ENCODE measurements around the gene TSHR.
"Not testable (repeated sequence)": the region's sequence is repeated elsewhere in the genome, so short reads cannot be mapped to it uniquely, and the experiment has no call there.

Gene TSHR

GRCh38 chr14:80955416-80955941, at the start of gene TSHR:
TSS of gene TSHR (plus strand) at chr14:80955621. CDS start at chr14:80955681, 60 bp downstream.
- DNase-seq = no peak

DNA sequence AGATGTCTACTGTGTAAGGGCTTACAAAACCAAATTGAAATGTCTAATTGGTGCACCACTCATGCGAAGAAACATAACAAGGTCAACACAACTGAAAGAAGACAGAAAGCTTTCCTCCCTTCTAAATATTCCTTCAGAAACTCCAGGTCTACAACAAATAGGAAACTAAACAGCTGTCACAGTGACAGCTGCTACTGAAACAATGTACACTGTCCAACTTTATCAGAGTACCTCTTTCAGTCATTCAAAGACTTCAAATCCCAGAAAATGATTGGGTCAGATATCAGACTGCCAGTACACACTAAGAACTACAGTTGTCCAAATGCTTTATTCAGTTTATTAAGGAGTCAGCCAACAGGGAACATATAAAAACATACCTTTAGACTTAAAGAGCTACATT, 49.1 kb upstream of the TSHR start:
- no peak for DNase-seq

DNA sequence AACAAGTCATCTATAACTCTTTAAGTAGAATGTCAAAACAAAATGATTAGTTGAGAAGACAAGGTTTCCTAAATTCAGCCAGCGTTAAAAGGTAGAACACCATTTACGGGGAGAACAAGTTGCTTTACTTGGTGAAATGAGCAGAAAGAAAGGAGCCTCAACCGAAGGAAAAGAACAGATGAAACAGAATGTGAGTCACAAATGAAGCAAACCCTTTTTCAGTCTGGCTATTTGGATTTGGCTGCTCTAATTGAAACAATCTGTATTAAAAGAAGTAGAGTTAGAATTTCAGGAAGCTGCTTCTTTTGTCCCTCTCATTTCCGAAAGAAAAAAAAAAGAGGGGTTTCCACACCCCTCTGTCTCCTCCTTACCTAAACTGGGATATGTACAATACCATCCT, 48.5 kb upstream of the TSHR start:
- no peak for DNase-seq

GRCh38 chr14:80912013-80912412, 43.4 kb upstream of the TSHR start:
- not testable (repeated sequence) for DNase-seq

GRCh38 chr14:80919622-80920021, 35.8 kb upstream of the TSHR start:
- no peak for DNase-seq

- DNase-seq = no peak
Measured at GRCh38 chr14:80923368-80923767, 32.1 kb upstream of the TSHR start.

GRCh38 chr14:80924365-80925103, 30.9 kb upstream of the TSHR start:
- DNase-seq = no peak

GRCh38 chr14:80926397-80927082, 28.9 kb upstream of the TSHR start:
- no peak for DNase-seq

DNA sequence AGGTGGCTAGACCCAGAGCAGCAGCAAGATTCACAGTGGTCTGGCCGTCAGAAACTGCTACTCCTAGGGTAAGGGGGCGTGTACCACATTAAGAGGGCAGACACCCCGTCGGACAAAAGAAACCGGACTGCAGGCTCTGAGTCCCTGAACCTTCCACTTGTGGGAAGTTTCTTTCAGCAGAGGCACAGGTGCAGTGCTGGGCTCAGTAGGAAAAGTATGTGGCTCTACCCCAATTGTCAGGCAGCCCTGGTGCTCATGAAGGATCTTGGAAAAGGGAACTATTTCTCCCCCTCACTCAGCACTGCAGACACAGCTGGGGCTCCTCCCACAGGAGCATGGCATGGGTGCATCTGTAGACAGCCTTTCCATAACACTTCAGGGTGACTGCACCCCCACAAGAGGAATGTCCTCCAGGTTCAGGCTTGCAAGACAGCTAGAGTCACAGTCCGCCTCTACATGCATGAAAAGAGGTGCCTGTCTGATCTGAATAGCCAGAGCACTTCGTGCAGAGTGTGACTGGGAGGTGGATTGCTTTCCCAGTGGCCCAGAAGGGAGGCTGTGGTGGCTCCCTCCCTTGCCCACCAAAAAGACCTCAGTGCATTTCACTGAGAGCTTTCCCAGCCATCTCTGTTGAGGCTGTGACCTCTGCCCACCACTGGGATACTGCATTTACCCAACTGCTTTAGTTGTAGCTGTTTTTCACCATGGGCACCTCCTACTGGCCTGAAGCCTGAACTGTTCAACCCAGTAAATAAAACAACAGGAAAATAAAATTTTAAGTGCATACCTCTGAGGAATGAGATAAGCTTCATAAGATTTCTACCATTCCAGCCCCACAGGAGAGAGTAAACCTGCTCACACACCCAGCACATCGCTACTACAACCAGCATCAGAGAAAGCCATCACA, 28.1 kb upstream of the TSHR start:
- DNase-seq = no peak

- DNase-seq = peak; percentile 35
Measured at GRCh38 chr14:80930095-80930494, 25.3 kb upstream of the TSHR start.

- peak; percentile 90 for DNase-seq
Measured at GRCh38 chr14:80930836-80931389, 24.5 kb upstream of the TSHR start.

DNA sequence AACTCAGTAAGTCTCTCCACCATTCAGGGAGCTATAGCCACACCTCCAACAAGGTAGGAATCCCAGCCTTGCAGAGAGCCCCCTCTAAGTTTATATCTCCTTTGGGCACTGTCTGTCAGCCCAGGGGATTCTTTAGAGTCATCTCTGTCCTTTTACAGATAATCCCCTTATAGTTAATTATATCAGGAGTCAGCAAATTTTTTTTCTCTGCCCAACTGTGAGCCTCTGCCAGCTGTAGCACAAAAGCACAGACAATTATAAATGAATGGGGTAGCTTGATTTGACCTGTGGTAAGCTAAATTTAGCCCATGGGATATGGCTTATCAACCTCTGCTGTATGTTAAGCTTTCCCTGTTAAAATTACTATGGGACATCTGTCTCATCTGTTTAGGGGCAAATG, 22.1 kb upstream of the TSHR start:
- DNase-seq = no peak

DNA sequence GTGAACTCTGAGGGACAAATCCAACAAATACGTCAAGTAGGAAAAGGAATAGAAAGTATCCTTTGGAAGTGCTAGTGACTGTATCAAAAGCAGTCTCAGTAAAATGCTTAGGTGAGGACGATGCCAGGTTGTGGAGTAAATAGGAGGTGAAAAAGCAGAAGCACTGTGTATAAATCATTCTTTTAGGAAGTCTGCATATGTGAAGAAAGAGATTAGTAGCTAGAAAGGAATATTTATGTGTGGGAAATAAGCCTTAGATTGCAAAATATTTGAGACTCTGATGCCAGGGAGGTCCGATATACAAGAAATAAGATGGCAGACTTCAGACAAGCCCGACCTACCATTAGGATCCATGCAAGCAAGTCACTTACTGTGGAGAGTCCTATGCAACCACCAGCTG, 21.7 kb upstream of the TSHR start:
- DNase-seq = no peak

- peak; percentile 75 for DNase-seq
Measured at GRCh38 chr14:80940146-80940545, 15.3 kb upstream of the TSHR start.

DNA sequence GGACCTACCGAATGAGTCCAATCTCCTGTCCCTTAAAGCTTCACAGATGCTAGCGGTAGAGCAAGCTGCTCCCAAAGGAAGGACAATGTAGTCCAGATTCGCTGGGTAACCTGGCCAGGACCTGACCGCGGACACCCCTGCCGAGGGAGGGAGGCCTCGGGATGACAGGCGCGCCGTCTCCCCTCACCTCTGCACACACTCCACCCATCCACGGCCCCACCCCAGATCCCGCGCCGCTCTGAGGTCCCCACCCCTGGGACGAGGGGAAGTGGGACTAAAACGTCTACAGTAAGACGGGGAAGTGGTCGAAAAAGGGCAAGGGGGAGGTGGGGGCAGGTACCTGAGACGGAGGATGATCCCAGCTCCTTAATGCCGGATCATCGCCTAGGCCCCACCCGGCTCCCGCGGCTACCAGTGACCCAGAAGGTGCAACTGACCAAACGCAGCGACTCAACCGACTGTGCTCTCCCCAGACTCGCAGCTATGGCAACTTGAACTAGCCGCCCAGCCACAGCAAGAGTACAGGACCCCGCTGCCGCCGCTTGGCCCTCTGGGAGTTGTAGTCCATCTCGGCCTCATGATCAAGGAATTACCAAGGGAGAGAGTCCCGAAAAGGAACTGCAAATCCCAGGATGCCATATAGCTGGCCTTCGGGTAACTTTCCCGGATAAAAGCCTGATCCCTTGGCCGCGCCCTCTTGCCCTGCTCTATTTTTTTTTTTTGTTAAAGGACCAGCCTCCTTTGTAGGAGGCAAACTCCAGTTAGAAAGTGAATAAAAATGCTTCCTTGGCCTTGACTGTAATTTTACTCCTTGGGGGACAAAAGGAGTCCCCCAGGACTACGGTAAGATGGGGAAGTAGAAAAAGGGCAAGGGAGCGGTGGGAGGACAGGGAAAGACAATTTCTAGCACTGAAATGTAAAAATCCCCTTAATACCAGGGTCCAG, 13.9 kb upstream of the TSHR start, which contains the start of gene CEP128:
TSS of gene CEP128 (minus strand) at position 498 of the 945 bp plus-strand sequence.
- peak; percentile 96 for DNase-seq

- DNase-seq = peak; percentile 44
Measured at GRCh38 chr14:80942191-80942600, 13.2 kb upstream of the TSHR start.

DNA sequence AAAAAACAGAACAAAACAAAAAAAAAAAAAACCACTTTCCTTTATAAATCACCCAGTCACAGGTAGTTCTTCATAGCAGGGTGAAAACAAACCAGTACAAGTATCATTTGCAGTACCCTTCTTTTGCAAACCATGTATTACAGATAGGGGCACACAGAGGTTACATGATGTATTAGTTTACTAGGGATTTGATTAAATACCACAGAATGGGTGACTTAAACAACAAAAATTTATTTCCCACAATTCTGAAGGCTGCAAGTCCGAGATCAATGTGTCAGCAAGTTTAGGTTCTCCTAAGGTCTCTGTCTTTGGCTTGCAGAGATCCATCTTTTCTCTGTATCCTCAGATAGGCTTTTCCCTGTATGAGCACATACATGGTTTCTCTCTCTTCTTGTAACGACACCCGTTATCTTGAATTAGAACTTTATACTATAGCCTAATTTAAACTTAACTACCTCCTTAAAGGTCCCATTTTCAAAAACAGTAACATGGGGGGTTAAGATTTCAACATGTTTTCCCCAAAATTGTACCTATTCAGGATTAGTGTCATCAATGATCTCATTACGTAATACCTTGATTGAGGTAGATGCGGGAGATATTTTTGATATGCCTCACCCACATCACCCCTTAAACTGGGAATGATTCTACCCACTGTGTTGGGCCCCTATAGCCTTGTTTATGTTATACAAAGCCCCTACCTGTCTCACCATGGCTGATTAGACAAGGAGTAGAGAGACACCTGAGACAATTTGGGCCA, 10.4 kb upstream of the TSHR start:
- DNase-seq = no peak

DNA sequence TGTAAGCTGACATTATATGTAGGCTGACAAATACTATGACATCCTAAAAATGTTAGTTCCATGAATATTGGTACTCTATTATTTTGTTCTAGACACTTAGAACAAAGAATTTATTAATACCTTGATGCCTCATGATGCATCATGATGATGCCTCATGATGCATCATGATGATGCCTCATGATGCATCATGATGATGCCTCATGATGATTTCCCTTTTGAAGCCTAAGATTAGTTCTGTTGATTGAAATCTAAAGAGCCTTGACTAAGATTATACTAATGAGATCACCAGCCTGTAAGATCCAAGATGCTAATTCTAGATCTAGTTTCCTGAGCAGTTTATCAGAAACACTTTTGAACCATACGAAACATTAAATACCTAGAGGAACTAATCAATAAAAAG, 9.2 kb upstream of the TSHR start:
- DNase-seq = no peak

- DNase-seq = no peak
Measured at GRCh38 chr14:80946797-80947196, 8.6 kb upstream of the TSHR start.

DNA sequence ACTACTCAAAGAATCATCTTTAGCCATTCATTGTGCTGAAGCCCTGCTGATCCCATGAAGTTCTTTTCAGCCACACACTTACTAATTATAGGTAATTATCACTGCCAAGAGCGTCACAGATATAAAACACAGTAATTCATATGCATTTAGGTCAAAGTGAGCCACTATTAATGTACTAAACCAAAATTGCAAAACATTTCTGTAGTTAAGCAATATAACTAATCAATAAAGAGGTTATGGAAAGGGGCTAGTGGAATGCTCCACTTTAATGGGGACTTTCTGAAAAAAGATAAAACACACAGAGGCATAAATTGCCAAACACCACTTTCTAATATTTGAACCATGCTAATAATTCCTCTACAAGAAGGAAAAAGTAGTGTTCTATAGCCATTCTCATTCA, 7.1 kb upstream of the TSHR start:
- DNase-seq = no peak

DNA sequence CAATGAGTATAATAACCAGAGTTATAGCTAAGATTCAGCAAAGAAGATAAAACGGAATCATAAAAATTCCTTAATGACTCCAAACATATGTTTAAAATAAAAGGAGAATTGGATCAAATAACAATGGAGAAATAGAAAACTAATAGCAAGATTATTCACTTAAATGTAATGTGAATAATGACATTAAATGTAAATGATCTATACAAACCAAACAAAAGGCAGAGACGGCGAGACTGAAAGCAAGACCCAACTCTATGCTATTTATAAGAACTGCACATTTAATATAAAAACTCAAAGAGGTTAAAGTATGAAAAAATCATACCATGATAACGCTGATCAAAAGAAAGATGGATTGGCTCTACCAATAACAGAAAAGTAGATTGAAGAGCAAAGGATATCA, 3.9 kb upstream of the TSHR start:
- no peak for DNase-seq
